ENCODE results near the gene CACNB1.
"Not testable (repeated sequence)": the region's sequence is repeated elsewhere in the genome, so short reads cannot be mapped to it uniquely, and the experiment has no call there.

Gene CACNB1

DNA sequence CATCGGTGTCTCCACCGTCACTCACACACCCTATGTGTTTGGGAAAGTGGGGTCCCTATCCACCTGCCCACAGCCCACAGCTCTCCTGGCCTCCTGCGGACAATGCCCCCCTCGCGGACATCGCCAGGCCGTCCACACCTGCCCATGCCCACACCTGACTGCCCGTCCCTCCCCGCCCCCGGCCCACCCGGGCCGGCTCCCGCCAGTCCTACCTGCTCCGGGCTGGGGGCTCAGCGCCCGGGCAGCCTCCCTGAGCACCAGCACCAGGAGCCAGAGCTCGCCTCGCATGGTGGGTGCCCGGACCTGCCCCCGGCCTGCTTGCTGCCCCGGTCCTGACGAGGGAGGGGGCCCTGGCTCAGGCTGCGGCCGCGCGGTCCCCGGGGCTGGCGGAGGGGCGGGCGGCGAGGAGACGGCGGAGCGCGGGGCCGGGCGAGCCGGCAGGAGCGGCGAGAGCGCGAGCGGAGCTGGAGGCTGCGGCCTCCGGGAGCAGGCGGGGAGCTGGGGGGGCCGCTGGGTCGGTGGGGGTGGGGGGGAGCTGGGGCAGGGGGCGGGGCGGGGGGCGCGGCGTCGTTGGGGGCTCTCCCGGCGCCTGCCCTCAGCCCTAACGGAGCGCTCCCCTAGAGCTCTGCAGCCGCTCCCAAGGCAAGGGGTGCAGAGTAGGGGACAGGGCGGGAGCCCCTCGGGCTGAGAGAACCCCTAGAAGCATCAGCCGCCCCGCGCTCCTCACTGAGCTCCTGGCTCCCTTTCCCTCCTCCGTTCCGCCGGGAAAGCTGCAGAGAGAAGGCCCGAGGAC, 46.1 kb downstream of the CACNB1 start, which contains the start of gene PLXDC1:
PLXDC1 (minus strand) TSS at position 488 of the 793 bp plus-strand sequence; CDS start at position 288, 200 bp downstream.
- no peak for DNase-seq (ENCODE audit: low spot score)

DNA sequence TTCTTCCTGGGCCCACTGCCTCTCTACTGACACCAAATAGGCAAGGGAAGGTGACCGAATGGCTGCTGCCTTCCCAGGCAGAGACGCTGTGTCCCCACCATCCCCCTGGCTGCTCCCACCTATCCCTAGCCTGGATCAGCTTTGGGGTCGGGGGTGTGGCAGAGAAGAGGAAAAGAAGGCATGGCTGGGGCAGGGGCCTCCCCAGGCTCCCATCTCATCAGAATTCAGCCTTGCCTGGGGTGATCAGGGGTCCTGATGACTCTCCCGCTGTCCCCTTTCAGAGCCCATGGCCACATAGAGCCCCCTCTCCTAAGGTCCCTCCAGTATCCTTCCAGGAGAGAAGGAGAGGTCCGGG, 46.7 kb downstream of the CACNB1 start:
- DNase-seq (ENCODE audit: low spot score): no peak

DNA sequence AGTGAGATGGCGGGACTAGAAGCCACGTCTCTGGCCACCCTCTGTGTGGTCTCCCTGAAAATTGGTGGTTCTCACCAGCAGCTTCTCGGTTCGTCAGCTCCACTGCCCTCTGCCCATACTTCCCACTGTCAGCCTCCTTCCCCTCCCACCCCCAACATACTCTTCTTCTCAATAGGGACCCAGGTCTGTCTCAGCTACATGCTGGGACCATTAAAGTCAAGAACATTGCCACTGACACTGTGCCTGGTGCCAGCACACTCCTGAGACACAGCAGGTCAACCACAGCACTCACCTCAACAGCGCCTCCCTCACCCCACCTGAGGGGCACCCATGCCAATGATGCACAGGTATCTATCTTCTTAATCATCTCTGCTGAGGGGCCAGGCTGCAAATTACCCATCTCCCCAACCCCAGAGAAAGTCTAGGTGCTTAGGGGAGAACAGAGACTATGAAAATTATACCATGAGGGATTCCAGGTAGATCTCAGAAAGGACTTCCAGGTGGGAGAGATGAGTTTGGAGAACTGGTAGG, 47.3 kb downstream of the CACNB1 start:
- DNase-seq (ENCODE audit: low spot score): no peak

DNA sequence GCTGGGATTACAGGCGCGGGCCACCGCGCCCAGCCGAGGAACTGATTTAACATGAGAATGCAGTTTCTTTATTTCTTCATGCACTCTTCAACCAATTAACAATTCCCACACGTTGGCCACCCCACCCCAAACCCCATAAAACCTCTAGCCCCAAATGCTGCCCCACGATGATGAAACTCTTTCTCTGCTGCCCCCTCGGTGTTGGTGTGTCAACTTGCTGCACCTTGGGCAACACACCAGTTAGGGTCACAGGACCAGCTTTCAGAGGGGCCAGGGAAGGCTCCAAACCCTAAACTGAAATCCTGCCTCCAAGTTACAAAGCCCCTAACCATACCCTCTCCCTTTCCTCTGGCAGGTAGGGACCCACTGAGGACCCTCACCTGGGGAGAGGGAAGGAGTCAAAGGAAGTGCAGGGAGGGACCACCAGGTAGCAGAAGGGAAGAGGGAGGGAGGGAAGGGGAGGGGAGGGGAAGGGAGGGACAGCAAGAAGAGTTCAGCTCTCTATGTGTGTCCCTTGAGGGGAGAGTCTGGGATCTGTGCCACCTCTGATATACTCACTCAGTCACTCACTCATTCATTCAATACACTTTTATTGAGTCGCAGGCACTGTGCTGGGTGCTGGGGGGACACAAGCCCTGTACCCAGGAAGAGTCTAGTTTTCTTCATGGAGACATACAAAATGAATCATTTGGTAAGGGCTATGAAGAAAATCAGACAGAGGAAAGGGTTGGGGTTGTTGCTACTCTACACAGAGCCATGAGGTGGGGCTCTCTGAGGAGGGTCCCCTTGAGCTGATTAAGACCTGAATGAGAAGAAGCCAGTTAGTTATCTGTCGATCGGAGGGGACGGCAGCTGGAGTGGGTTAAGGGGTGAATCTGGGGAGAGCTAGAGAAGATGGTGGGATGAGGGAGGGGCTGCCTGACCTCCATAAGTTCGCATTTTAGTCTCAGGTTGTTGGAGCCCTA, 50.0 kb downstream of the CACNB1 start:
- DNase-seq (ENCODE audit: low spot score): no peak

DNA sequence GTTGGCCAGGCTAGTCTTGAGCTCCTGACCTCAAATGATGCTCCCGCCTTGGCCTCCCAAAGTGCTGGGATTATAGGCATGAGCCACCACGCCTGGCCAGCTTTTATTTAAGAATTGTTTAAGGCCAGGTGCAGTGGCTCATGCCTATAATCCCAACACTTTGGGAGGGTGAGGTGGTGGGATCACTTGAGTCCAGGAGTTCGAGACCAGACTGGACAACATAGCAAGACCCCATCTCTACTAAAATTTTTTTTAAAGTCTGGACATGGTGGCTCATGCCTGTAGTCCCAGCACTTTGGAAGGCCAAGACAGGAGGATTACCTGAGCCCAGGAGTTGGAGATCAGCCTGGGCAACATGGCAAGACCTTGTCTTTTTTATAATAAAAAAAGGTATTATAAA, 51.2 kb downstream of the CACNB1 start:
- DNase-seq (ENCODE audit: low spot score): no peak

DNA sequence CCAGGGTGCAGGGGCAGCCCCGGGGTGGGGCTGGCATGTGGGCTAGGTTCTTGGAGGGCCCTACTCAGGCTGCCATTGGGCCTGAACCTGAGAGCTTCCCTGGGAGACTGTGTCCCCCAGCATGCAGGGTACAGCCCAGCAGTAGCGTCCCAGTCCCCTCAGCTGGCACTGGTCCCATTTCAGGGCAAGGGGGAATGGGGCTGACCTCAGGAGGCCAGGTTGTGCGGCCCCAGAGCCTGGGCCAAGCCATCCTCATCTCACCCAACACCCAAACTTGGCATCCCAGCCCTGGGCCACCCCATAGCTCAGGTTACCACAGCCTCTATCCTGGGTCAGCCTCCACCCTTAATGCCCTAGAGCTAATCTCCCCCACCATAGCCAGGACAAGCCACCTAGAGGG, 52.3 kb downstream of the CACNB1 start:
- DNase-seq (ENCODE audit: low spot score): no peak

DNA sequence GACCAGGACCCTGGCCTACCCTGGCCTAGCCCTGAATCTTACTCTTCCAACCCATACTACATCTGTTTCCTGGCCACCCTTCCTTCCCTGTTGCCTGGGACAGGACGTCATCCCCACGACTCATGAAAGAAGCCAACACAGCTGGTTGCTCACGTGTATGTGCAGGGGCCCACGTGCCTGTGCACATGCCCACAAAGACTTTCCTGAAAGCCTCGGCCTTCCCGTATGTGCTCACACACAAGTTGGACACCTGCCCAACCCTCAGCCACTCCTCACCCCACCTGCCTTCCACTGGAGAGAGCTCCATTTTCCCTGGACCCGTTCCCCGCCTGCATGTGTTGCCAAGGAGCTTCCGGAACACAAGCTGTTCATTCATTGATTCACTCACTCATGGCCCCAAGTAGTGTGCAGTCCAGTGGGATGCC, 53.0 kb downstream of the CACNB1 start:
- no peak for DNase-seq (ENCODE audit: low spot score)

DNA sequence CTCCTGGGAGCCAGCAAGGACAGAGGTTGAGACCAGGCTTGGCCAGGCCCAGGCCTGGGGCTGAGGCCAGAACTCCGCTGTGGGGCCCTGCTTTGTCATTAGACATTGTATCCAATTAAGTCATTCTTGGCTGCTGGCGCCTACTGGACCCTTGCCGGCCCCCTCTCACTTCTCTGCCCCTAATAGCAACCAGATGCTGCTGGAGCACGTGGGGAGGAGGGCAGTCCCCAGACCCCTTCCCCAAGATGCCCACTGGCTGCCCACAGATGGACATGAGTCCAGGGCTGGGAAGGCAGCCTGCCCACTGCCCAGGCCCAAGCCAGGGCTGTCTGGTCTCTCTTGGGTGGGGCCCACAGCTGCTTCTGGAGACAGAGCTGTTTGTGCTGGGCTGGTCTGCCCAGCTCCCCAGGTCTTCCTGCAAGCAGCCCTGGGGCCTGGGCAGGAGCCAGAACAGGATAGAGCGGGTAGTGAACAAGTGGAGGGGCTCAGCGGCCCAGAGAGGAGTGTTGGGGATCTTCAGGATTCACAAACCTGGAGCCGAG, 53.8 kb downstream of the CACNB1 start:
- no peak for DNase-seq (ENCODE audit: low spot score)

DNA sequence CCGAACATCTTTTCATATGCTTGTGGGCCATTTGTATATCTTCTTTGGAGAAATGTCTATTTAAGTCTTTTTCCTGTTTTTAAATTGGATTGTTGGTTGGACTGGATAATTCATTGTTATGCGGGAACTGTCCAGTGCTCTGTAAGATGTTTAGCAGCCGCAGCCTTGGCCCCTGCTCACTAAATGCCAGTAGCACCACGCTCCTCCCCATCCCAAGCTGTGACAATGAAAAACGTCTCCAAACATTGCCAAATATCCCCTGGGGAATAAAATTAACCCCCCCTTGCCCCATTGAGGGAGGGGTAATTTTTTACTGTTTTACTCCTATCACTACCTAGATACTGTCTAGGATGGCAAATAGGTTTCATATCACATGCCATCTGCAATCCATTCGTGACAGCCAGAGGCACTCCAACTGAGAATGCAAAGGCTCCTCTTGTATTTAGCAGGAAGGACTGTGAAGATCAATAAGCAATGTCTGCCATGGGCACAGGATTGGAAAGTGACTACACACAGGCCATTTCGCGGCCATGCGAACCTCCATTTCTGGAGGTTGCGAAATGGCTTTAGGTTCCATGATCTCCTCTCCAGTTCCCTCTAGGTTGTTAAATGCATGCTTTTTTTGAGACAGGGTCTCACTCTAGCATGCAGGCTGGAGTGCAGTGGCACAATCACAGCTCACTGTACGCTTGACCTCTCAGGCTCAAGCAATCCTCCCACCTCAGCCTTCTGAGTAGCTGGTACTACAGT, 55.4 kb downstream of the CACNB1 start:
- DNase-seq (ENCODE audit: low spot score): no peak

DNA sequence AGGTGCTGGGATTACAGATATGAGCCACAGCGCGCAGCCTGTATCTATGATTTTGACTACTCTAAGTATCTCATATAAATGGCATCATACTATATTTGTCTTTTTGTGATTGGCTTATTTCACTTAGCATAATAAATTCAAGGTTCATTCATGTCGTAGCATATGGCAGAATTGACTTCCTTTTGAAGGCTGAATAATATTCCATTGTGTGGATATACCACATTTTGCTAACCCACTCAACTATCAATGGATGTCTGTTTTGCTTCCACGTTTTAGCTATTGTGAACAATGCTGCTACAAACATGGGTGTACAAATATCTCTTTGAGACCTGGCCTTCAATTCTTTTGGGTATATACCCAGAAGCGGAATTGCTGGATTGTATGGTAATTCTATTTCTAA, 56.2 kb downstream of the CACNB1 start:
- no peak for DNase-seq (ENCODE audit: low spot score)

DNA sequence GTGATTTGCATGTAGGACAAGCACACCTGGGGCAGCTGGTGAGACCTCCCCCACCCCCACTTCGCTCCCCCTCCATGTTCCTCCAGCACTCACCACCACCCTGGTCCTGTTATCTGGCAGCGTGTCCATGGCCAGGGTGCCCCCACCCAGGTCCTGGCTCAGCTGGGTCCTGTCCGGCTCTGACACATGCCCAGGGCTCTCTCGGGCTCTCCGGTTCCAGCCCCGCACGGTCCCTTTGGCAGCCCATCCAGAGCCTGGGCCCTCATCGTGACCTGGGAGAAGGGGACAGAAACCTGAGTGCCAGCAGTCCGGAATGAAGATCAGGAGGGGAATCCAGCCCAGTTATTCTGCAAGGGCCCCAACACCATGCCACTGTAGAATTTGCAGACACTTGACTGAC, 57.9 kb downstream of the CACNB1 start:
- DNase-seq (ENCODE audit: low spot score): no peak

DNA sequence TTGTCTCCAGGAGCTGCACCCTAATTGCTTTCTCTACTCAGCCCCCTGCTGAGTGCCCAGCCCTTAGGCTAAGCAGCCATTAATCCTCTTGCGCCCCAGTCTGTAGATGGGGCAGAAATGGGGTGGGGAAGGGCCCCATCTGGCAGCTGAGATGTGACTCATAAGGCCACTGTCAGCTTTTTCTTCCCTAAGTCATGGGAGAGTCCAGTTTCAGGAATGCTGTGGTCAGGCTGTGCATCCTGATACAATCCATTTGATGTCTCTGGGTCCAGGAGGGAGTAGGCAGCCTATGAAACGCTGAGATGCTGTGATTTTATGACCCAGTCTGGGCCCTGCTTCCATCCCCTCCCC, 58.3 kb downstream of the CACNB1 start:
- DNase-seq (ENCODE audit: low spot score): no peak

DNA sequence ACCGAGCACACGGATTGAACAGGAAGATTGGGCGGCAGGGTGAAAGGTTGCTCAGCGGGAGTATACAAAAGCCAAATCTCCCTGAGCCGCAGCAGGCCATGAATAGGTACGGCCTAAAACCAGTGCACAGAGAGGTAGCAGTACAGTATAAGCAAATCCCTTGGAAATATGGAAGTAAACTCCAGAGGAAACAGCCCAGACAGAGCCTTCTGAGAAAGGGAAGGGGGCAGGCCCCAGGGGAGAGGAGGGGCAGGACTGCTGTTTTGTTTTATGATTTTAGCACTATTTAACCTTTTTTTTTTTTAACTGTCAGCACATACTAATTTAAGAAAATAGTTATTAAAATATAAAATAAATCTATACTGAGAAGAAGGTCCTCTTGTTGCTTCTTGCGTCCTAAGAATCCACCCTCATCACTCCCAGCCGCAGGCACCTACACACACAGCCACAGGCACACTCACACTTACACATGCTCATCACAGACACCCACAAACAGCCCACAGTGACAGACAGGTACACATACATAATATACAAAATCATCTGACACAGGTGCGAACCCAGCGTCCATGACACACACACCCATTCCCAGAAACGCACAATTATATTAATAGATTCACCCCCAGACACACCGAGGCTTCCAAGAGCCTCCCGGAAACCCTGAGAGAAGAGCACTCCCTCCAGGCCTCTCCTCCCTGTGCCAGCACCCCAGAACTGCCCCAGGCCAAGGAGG, 58.9 kb downstream of the CACNB1 start:
- no peak for DNase-seq (ENCODE audit: low spot score)

DNA sequence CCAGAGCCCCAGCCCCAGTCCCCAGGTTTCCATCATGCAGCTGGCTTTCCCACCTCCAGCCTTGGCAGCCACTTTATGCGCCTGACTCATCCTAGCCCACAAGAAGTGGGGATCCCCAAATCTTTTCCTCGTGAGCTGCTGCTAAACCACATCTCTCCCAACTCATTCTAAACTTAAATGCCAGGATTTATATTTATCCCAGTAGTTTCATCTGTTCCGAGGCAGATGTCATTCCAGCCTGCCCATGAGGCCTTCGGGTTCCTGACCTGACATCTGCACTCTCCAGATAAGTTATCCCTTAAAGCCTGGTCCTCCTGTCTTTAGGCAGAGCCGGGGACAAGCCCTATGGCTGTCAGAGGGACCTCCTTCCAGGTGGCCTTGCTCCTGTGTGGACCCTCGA, 62.6 kb downstream of the CACNB1 start:
- no peak for DNase-seq (ENCODE audit: low spot score)

DNA sequence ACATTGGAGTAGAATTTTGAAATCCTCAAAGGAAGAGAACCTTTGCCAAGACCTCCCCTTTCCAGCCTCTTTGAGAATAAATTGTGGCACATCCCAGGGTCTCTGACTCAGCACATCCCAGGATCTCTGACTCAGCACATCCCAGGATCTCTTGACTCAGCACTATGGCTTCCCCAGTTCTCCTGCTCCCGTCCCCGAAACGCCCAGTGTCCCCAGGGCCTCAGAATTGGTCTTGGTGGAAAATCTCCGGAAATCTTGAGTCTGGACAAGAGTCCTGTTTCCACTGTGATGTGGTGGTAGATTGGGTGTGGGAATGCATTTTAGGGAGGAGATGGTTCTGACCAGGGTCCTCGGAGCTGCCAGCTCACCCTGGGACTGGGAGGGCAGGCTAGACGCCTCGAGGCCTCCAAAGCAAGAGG, 65.3 kb downstream of the CACNB1 start:
- no peak for DNase-seq (ENCODE audit: low spot score)

DNA sequence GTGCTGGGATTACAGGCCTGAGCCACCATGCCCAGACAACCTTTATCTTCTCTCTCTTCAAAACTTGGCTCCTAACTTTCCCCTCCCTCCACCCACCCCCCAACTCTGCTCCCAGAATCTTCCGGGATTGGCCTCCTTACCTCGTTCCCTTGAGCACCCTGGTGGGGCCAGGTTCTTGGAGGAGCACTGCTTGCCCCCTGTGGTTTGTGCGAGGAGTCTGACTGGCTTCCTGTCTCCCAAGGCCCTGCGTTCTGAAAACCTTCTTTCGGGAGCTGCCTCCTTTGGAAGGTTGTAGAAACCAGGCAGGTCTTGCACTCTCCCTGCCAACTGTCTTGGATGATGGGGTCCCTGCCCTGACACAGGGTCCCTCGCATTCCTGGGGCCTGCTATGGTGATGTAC, 65.9 kb downstream of the CACNB1 start:
- no peak for DNase-seq (ENCODE audit: low spot score)

DNA sequence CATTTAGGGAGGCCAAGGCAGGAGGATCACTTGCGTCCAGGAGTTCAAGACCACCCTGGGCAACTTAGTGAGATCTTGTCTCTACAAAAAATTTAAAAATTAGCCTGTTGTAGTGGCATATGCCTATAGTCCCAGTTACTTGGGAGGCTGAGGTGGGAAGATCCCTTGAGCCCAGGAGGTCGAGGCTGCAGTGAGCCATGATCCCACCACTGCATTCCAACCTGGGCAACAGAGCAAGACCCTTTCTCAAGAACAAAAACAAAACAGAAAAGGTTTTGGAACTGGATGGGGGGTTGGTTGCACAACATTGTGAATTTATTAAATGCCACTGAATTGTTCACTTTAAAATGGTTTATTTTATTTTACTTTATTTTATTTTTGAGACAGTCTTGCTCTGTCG, 67.3 kb downstream of the CACNB1 start:
- DNase-seq (ENCODE audit: low spot score): no peak

DNA sequence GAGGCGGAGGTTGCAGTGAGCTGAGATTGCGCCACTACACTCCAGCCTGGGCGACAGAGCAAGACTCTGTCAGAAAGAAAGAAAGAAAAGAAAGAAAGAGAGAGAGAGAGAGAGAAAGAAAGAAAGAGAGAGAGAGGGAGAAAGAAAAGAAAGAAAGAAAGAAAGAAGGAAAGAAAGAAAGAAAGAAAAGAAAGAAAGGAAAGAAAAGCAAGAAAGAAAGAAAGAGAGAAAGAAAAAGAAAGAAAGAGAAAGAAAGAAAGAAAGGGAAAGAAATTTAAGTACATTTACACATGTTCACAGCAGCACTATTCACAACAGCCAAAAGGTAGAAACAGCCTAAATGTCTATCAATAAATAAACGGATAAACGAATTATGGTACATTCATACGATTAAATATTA, 67.9 kb downstream of the CACNB1 start:
- DNase-seq (ENCODE audit: low spot score): not testable (repeated sequence)

DNA sequence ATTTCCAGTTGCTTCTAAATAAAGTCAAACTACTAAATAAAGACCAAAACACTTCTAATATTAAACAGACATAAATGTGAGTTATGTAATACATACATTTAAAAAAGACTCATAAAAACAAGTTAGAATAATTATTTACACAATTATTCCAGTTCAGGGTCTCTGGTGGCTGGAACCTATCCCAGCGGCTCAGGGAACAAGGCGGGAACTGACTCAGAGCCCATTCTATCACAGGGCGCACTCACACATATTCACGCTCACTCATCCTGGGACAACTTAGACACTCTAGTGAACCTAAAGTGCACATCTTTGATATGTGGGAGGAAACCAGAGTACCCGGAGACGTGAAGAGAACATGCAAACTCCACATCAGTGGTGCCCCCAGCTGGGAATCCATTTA, 71.0 kb downstream of the CACNB1 start:
- no peak for DNase-seq (ENCODE audit: low spot score)

DNA sequence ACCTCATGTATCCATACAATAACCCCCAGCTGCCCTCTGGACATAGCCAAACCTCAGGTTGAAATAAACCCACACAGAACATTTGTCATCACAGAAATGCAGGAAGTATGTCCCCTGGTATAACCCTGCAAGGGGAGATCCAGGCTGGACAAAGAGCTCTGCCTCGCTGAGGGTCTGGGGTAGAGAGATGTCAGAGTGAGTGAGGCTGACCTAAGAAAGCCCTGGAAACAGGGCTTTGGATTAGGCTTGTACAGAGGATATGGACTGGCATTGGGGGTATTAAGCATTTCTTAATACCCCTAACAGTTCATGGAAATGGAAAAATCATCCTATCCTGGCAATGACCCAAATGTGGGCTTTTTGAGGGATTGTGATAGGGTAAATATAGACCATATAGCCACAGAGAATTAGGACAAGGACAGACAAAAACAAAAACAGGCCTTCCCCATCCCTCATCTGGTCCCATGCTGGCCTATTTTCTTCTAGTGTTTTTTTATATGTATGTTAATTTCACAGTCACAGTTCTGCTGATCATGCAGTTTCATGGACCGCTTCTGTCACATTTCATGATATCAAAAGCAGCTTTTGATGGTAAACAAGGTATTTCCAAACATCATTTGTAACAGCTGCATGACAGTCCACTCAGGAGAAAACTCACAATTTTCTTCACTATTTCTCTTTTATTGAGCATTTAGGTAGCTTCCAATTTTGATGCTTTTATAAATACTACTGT, 72.2 kb downstream of the CACNB1 start:
- no peak for DNase-seq (ENCODE audit: low spot score)

DNA sequence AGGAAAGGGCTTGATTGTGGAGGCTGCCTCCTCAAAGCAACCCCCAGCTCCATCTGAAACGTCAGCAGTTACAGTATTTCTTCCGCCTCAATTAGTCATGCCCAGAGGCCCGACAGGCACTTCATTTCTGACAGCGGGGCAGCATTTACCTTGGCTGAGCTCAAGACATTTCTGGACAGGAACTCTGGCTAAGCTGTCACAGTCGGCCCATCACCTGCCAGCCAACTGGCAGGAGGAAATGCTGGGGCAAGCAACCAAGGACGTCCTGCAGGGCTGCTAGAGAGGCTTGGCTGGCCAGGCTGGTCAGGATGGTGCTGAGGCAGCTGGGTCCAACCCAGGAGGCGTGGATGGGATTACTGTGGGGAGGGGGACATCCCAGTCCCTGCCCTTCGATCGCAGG, 73.8 kb downstream of the CACNB1 start:
- DNase-seq (ENCODE audit: low spot score): no peak

All from CD4-positive, alpha-beta T cell treated with Interleukin-6 at 100 ng/mL for 8 hours (primary cell).